UCSD-AML1 (cell line): ENCODE results near the gene RBM5.
"Not testable (repeated sequence)": the region's sequence is repeated elsewhere in the genome, so short reads cannot be mapped to it uniquely, and the experiment has no call there.

ENCODE experiments used
- DNase-seq: peaks from one replicate; lab custom pipeline; 2025; ENCODE audit not compliant: unreplicated experiment; lab: John Stamatoyannopoulos, UW

The RBM5 gene

GRCh38 chr3:50088725-50089608, at the start of gene RBM5:
RBM5 (plus strand) TSS chr3:50088919; CDS start chr3:50090435, 1,516 bp downstream.
- DNase-seq: peak; percentile 89

- no peak for DNase-seq
These were observed 43.7 kb upstream of the RBM5 start for GRCh38 chr3:50044976-50045375.

GRCh38 chr3:50047426-50047825, 41.3 kb upstream of the RBM5 start:
- no peak for DNase-seq

GRCh38 chr3:50050361-50050760, 38.4 kb upstream of the RBM5 start:
- no peak for DNase-seq

- no peak for DNase-seq
These were observed 31.0 kb upstream of the RBM5 start for GRCh38 chr3:50057756-50058155.

GRCh38 chr3:50068134-50068533, 20.6 kb upstream of the RBM5 start:
- no peak for DNase-seq

- DNase-seq: no peak
These were observed 10.6 kb upstream of the RBM5 start for GRCh38 chr3:50078091-50078490.

GRCh38 chr3:50078622-50079021, 10.1 kb upstream of the RBM5 start:
- no peak for DNase-seq

- not testable (repeated sequence) for DNase-seq
These were observed 3.8 kb upstream of the RBM5 start for GRCh38 chr3:50084951-50085350.

GRCh38 chr3:50089609-50089945, 858 bp downstream of the RBM5 start:
- no peak for DNase-seq

GRCh38 chr3:50090984-50091383, 2.3 kb downstream of the RBM5 start:
- no peak for DNase-seq

- no peak for DNase-seq
These were observed 6.8 kb downstream of the RBM5 start for GRCh38 chr3:50095352-50095998.

- no peak for DNase-seq
These were observed 11.7 kb downstream of the RBM5 start for GRCh38 chr3:50100386-50100785.

- no peak for DNase-seq
These were observed 12.5 kb downstream of the RBM5 start for GRCh38 chr3:50100956-50101845.

- DNase-seq: no peak
These were observed 13.8 kb downstream of the RBM5 start for GRCh38 chr3:50102558-50102957.

GRCh38 chr3:50111757-50112156, 23.0 kb downstream of the RBM5 start:
- DNase-seq: no peak

GRCh38 chr3:50112462-50112861, 23.7 kb downstream of the RBM5 start:
- no peak for DNase-seq

- DNase-seq: no peak
These were observed 28.4 kb downstream of the RBM5 start for GRCh38 chr3:50117120-50117519.

GRCh38 chr3:50118237-50118636, 29.5 kb downstream of the RBM5 start:
- DNase-seq: no peak

- no peak for DNase-seq
These were observed 31.1 kb downstream of the RBM5 start for GRCh38 chr3:50119786-50120185.

- no peak for DNase-seq
These were observed 31.8 kb downstream of the RBM5 start for GRCh38 chr3:50120364-50121071.
